VCaP (cell line): ENCODE measurements around the gene SH2B3.

ENCODE experiments used
- H3K27ac ChIP-seq: fragments of 450-650 bp; 2 replicates; pipeline ENCODE4 v1.5.1; 2017
- TF ChIP-seq, protein P1 (sequence below): fragments of 450-650 bp; conservative IDR thresholded peaks from 2 replicates; pipeline ENCODE4 v1.5.1; 2017; ENCODE audit warnings: mild to moderate bottlenecking, moderate library complexity

Gene SH2B3

DNA sequence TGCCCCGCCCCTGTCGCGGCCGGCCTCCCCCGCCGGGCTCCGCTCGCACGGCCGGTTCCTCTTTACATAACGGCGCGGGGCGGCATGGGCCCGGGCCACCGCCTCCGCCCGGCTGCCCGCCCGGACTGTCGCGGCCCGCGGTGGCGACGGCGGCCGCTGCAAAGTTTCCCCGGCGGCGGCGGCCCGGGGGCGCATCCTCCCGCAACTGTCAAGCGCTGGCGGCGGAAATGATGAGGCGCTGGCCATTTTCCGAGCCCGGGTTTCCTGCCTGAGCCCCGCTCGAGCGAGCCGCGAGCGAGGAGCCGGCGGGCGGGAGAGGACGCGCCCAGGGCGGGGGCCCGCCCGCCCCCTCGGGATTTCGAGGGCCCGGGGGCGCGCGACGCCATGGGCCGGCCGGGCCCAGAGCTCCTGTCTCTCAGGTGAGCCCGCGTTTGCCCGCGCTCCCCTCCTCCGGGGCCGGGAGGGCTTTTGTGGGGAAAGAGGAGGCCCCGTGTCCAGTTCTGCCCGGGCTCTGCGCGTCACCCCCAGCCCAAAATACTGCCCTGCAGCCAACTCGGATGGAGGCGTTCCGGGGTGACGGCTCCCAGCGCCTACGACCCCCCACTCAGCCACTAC is at the start of gene SH2B3:
TSS of gene SH2B3 (plus strand) at position 65 of the 615 bp plus-strand sequence. CDS start 12,223 bp downstream, outside the sequence.
- H3K27ac ChIP-seq: peak within 1 kb of the TSS; percentile 71; the same call in 1 of the 2 replicates
- TF ChIP-seq, protein P1, sequence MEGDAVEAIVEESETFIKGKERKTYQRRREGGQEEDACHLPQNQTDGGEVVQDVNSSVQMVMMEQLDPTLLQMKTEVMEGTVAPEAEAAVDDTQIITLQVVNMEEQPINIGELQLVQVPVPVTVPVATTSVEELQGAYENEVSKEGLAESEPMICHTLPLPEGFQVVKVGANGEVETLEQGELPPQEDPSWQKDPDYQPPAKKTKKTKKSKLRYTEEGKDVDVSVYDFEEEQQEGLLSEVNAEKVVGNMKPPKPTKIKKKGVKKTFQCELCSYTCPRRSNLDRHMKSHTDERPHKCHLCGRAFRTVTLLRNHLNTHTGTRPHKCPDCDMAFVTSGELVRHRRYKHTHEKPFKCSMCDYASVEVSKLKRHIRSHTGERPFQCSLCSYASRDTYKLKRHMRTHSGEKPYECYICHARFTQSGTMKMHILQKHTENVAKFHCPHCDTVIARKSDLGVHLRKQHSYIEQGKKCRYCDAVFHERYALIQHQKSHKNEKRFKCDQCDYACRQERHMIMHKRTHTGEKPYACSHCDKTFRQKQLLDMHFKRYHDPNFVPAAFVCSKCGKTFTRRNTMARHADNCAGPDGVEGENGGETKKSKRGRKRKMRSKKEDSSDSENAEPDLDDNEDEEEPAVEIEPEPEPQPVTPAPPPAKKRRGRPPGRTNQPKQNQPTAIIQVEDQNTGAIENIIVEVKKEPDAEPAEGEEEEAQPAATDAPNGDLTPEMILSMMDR: no peak

DNA sequence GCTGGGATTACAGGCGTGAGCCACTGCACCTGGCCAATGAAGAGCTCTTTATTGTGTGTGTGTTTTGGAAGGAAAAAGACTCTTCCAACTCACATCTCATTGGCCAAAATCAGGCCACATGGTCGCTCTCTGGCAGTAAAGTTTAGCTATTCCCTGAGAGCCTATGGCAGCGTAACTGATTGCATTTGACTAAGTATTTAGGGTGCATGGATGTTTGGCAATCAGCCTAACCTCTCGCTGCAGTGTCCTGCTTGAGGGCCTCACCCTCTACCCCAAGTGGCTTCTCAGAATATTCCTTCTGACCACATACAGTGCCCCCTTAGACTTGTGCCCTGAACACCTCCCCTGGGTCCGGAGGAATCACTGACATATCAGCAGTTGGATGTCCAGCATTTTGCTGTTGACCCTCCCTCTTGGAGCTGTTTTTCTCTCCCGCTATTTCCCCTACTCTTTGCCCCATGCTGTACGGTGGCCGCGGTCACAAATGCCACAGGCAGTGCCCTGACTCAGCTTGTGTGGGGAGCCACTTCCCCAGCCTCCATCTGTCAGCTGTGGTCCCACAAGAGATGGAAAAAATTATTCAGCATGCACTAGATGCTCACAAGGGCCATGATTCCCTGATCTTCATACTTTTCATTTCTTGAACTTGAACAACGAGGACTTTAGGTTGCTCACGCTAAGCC is 46.4 kb upstream of the SH2B3 start:
- TF ChIP-seq, protein P1: no peak
- H3K27ac ChIP-seq: no peak overlapping the region

DNA sequence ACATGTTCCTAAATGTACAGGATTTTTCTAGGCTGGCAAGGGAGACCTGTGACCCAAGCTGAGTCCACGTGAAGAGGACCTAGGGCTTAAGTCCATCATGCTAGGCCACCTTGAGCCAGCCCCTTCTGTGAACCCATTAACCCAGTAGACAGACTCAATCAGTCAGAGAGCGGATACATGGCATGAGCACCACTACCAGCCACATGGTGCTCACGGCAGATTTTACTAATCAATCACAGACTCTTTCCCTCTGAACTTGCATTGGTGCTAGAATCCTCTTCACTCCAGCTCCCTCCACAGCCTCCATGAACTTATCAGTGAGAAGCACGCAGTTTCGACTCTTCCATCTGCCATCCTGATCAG is 45.8 kb upstream of the SH2B3 start:
- H3K27ac ChIP-seq: no peak overlapping the region
- TF ChIP-seq, protein P1: no peak

DNA sequence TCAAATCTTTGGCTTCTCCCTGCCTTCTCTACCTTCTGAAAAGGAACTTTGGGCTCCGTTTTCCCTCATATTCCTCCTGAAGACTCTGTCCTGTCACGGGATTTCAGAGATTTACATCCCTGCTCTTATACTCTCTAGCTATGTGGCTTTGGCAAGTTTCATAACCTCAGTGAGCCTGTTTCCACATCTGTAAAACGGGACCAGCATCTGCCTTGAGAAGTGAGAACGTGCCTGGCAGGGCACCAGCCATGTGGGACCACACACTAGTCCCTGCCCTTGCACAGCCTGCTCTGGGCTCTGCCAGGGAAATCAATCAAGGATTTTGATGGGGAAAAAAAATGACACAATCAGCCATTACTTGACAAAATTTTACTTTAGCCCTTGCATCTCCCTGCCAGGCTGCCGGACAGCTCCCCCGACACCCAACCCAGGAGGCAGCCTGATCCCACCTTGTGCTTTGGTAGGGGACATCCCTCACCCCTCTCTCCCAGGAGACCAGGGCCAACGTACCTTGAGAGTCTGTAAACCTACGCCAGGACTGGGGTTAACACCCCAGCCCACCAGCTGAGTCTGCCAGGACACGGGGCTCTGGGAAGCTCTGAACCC is 45.3 kb upstream of the SH2B3 start:
- H3K27ac ChIP-seq: no peak overlapping the region
- TF ChIP-seq, protein P1: no peak

DNA sequence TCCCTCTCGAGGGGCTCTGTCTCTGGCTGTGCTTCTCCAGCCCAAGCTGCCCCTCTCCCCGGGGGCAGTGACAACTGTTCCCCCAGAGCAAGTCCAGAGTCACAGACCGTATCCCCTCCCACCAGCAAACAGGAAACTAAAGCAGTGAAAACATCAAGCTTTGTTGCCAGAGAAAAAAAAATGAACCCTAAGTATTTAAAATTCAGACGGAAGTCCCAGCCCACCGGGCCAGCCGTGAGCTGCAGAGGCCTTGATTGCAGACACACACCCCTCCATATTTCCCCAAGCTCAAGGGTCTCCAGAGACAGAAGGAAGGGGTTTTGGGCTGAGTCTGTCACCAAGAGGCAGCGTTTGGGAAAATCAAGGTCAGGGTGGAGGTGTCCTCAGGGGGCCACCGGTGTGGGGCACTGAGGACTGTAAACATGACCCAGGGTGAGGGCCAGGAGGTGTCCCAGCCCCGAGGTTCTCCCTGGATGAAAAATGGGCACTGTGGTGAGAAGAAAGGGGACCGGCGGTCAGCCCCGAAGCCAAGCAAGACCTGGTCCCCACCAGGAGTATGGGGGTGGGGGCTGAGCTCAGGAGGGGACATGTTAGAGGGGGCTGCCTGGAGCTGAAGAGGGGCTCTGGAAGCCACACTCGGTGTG is 44.5 kb upstream of the SH2B3 start:
- H3K27ac ChIP-seq: no peak overlapping the region
- TF ChIP-seq, protein P1: no peak

DNA sequence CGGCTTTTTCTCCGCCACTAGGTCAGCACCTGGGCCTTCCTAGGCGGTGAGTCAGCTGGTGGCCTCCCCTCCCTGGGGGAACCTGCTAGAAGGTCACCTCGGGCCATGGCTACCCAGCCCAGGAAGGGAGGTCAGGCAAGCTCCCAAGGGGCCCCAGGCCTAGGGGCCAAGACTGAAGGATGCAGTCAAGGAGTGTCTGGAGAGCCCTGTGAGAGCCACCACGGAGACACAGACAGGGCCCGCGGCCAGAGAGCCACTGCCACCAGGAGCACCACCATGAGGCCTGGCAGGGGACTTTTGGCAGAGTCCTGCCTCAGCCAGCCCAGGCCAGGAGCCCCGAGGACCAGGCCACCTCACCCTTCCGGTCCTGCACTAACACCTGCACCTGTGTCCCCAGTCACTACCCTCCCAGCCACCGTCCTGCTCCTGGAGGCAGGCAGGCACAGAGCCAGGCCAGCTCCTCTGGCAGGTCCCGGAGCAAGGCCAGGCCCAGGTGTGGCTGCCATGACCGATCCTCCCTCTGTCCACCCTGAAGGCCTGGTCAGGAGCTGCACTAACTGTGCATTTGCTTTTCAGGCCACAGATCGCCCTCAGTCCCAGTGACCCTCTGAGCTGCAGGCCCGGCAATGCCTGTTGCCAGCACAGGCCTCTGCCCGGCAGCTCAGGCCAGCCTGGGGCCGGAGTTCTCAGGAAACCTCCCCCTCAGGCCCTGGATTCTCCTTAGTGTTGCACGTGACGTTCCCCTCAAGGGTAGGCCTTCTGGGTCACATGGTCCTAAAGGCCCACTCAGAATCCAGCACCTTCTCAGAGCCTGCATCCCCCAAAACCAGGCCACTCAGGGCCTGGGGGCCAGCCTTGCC is 43.8 kb upstream of the SH2B3 start:
- TF ChIP-seq, protein P1: no peak
- no peak overlapping the region for H3K27ac ChIP-seq
